Thyroid gland (tissue), 4 donors: Measurements from ENCODE around the gene YTHDF1. TPM values are rescaled to one million over a fixed set of nuclear protein-coding genes. Genes with fewer than 3 reads are reported as not detected.

Experiments used
- DNase-seq, 2 donors: peaks; one replicate each; pipeline ENCODE4 v3.0.0-alpha.2; 2019
- H3K27ac ChIP-seq, 3 donors: fragments of 200-600 bp; sonication (generic); 1 replicate in 2 of 3; 2 replicates in 1 of 3; pipeline ENCODE4 v1.5.1; 2016 to 2019; ENCODE audit warnings: mild to moderate bottlenecking in 1 of 3, moderate library complexity in 1 of 3
- H3K27me3 ChIP-seq: fragments of 200-600 bp; sonication (generic); one replicate; pipeline ENCODE4 v1.5.1; 2019
- H3K36me3 ChIP-seq, 2 donors: fragments of 200-600 bp; sonication (generic); one replicate each; pipeline ENCODE4 v1.5.1; 2016 to 2019
- H3K4me1 ChIP-seq, 2 donors: fragments of 200-600 bp; sonication (generic); one replicate each; pipeline ENCODE4 v1.5.1; 2017 to 2019
- H3K4me3 ChIP-seq, 3 donors: fragments of 200-600 bp; sonication (generic); replicated peaks in 1 of 3; 1 replicate in 2 of 3; 2 replicates in 1 of 3; pipeline ENCODE4 v1.5.1; 2016; ENCODE audit warnings: mild to moderate bottlenecking in 1 of 3
- H3K9me3 ChIP-seq: fragments of 200-600 bp; sonication (generic); one replicate; pipeline ENCODE4 v1.5.1; 2017
- POLR2A ChIP-seq, 2 donors: fragments of 450-650 bp; IDR thresholded peaks; one replicate each; pipeline ENCODE4 v1.6.1; 2017; ENCODE audit warnings: antibody characterized with exemption in 2 of 2, mild to moderate bottlenecking in 2 of 2, moderate library complexity in 1 of 2
- WGBS, 2 donors: methylation state at CpG; one replicate each; pipeline ENCODE4 v1.1.5; 2017; 5-methylcytosine and 5-hydroxymethylcytosine counted together
- intact Hi-C: fragments of 100-400 bp; cut with DNase I; formaldehyde crosslinking; loops from one replicate; pipeline ENCODE4 v1.15.1; 2023
- total RNA-seq, 4 donors: library from RNA; depleted of rRNA; stranded (reverse); fragments of >200 nt; gene quantifications; one replicate each; pipeline ENCODE4 v1.2.3, GENCODE V29; 2016
- TF ChIP-seq, protein P1 (sequence below), 6 experiments: fragments of 200-600 bp in 3 of 6; fragments of 450-650 bp in 3 of 6; sonication (generic) in 3 of 6; IDR thresholded peaks; one replicate each; pipeline ENCODE4 v1.5.1; 2016 to 2019; ENCODE audit warnings: antibody characterized with exemption in 6 of 6, mild to moderate bottlenecking in 2 of 6, inconsistent platforms in 1 of 6, moderate library complexity in 1 of 6

Gene YTHDF1
- total RNA-seq, 4 donors from 2014 or later: 41.3 to 54.2 (median 43.4) TPM

DNA sequence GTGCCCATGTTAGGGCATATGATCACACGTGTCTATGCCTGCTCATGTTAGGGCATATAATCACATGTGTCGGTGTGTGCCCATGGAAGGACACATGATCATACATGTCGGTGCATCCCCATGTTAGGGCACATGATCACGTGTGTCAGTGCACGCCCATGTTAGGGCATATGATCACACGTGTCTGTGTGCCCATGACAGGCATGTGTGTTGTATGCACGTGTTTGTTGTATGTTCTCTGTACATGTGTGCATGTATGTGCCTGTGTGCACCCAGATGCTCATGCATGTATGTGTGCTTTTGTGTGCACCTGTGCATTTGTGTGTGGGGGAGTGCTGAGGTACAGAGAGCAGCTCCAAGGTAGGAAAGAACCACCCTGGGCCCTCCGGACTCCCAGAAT is 29.8 kb downstream of the YTHDF1 start:
- Histone ChIP-seq H3K4me1 (no peaks in the 10 kb centered on the region), H3K36me3 (no peaks in the 10 kb centered on the region), H3K4me3 (no peak overlapping the region), H3K27me3 (no peaks in the 10 kb centered on the region), H3K9me3 (no peaks in the 10 kb centered on the region), H3K27ac (no peak overlapping the region)
- TF ChIP-seq, protein P1, sequence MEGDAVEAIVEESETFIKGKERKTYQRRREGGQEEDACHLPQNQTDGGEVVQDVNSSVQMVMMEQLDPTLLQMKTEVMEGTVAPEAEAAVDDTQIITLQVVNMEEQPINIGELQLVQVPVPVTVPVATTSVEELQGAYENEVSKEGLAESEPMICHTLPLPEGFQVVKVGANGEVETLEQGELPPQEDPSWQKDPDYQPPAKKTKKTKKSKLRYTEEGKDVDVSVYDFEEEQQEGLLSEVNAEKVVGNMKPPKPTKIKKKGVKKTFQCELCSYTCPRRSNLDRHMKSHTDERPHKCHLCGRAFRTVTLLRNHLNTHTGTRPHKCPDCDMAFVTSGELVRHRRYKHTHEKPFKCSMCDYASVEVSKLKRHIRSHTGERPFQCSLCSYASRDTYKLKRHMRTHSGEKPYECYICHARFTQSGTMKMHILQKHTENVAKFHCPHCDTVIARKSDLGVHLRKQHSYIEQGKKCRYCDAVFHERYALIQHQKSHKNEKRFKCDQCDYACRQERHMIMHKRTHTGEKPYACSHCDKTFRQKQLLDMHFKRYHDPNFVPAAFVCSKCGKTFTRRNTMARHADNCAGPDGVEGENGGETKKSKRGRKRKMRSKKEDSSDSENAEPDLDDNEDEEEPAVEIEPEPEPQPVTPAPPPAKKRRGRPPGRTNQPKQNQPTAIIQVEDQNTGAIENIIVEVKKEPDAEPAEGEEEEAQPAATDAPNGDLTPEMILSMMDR (IDR thresholded peaks at IDR 0.05): no peak
- no peak for TF ChIP-seq POLR2A (IDR thresholded peaks at IDR 0.05)
- DNase-seq: no peak
- intact Hi-C loops: loop anchor here (5.0 kb wide), 1 partner anchor 51 kb away; the partner anchor contains the start of gene BIRC7
- 98 to 100% methylated on average over 7 to 8 of the region's 8 CpGs for WGBS, 2 donors

DNA sequence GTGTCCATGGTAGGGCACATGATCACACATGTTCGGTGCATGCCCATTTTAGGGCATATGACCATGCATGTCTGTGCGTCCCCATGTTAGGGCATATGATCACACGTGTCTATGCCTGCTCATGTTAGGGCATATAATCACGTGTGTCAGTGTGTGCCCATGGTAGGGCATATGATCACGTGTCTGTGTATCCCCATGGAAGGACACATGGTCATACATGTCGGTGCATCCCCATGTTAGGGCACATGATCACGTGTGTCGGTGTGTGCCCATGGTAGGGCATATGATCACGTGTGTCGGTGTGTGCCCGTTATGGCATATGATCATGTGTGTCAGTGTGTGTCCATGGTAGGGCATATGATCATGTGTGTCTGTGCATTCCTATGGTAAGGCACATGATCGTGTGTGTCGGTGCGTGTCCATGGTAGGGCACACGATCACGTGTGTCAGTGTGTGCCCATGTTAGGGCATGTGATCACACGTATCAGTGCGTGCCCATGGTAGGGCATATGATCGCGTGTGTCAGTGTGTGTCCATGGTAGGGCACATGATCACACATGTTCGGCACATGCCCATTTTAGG is 30.6 kb downstream of the YTHDF1 start:
- Histone ChIP-seq H3K27me3 (no peaks in the 10 kb centered on the region), H3K4me1 (no peaks in the 10 kb centered on the region), H3K4me3 (no peak overlapping the region), H3K36me3 (no peaks in the 10 kb centered on the region), H3K27ac (no peak overlapping the region), H3K9me3 (no peaks in the 10 kb centered on the region)
- WGBS, 2 donors: 90 to 92% methylated on average over 21 of the region's 21 CpGs
- DNase-seq: no peak
- intact Hi-C loops: loop anchor here (5.0 kb wide), 1 partner anchor 52 kb away; the partner anchor contains the start of gene BIRC7
- TF ChIP-seq POLR2A (IDR thresholded peaks at IDR 0.05): no peak
- TF ChIP-seq, protein P1 (IDR thresholded peaks at IDR 0.05): no peak

DNA sequence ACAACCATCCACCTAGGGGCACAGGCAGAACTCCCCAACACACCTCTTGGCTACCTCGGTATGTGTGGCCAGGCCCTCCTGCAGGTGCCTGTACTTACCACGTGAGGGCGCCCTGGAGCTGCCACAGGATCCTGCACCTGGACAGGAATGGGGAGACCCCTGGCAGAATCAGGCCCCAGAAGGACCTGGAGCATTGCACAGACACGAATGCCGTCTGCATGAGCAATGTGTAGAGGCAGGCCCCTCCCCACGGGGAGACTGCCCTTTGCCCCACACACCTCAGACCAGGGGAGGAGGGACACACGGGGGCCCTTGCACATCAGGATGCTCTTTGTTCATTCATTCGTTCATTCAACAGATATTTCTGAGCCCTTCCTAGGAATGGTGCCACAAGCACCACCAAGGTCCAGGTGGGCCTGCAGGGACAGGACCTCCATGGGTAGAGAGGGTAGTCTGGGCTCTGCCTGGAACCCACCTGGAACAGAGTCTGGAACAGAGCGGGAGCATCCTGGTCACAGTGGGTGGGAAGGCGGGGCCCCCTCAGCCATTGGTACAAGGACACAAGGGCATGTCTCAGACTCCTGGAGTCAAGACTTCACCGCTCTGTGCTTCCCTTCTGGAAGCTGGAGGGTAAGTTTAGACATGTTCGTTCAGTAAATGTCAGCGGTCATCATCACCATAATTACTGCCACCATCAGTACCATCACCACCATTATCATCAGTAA is 32.3 kb downstream of the YTHDF1 start:
- peaks cover 5 to 8% of the 10 kb centered on the region in 2 donors for H3K4me1 ChIP-seq
- H3K27ac ChIP-seq: no peak overlapping the region
- intact Hi-C loops: no loop called here
- TF ChIP-seq POLR2A (IDR thresholded peaks at IDR 0.05): no peak
- TF ChIP-seq, protein P1 (IDR thresholded peaks at IDR 0.05): peak; percentile 51 to 91 (median 78)
- H3K27me3 ChIP-seq: peaks cover 13% of the 10 kb centered on the region
- 46 to 63% methylated on average over 9 to 13 of the region's 13 CpGs for WGBS, 2 donors
- H3K36me3 ChIP-seq: no peaks in the 10 kb centered on the region
- no peak overlapping the region for H3K4me3 ChIP-seq
- DNase-seq: peak; percentile 50 to 59
- H3K9me3 ChIP-seq: no peaks in the 10 kb centered on the region

DNA sequence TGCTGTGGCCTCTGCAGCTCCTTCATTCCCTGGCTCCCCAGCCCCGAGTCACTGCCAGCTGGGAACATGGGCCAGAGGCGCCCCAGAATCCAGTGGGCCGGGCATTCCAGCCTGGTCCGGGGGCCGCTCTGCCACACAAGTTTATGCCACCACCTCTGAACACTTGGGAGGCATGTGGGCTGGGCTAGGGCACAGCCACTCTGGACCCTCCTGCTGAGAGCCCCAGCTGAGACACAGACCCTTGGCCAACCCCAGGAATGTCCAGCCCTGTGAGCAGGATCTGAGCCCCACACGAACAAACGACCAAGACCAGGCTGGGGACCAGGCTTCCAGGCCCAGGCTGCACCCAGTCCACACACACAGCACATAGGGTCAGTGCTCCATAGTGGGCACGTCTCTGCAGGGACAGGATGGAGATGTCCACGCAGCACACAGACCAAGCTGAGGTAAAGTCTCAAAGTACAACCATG is 33.0 kb downstream of the YTHDF1 start:
- TF ChIP-seq POLR2A (IDR thresholded peaks at IDR 0.05): no peak
- TF ChIP-seq, protein P1 (IDR thresholded peaks at IDR 0.05): no peak
- no peak overlapping the region for H3K27ac ChIP-seq
- no peaks in the 10 kb centered on the region for H3K36me3 ChIP-seq
- peaks cover 5 to 14% of the 10 kb centered on the region in 2 donors for H3K4me1 ChIP-seq
- no peak overlapping the region for H3K4me3 ChIP-seq
- intact Hi-C loops: no loop called here
- no peaks in the 10 kb centered on the region for H3K9me3 ChIP-seq
- WGBS, 2 donors: 7 to 50% methylated on average over 2 to 7 of the region's 9 CpGs
- DNase-seq: no peak
- peaks cover 18% of the 10 kb centered on the region for H3K27me3 ChIP-seq

DNA sequence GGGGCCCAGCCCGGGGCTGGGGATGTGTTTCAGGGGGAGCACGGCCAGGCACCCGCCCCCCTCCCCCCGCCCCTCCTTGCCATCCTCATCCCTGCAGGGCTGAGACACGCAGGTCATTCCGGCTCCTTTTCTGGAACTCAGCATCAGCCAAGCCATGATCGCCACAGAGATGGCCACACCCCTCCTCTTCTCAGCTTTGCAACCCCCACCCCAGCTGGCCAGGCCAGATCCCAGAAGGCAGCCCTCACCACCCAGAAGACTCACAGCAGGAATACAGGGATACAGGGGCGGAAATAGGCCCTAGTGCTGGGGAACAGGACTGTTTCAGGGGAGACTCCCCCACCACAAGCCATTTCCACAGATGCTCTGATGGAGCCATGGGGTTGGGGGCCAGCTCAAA is 33.5 kb downstream of the YTHDF1 start:
- Histone ChIP-seq H3K36me3 (no peaks in the 10 kb centered on the region), H3K9me3 (no peaks in the 10 kb centered on the region), H3K4me3 (no peak overlapping the region), H3K27me3 (peaks cover 23% of the 10 kb centered on the region), H3K4me1 (peaks cover 5 to 20% of the 10 kb centered on the region in 2 donors), H3K27ac (no peak overlapping the region)
- intact Hi-C loops: no loop called here
- DNase-seq: no peak
- WGBS, 2 donors: 51 to 61% methylated on average over 3 to 8 of the region's 8 CpGs
- TF ChIP-seq POLR2A (IDR thresholded peaks at IDR 0.05): no peak
